PC-3 (cell line): ENCODE results near the gene KDM7A. TPM values are rescaled to one million over a fixed set of nuclear protein-coding genes. Genes with fewer than 3 reads are reported as not detected.

Experiments
- ATAC-seq: fragments of 200-7000 bp; cut with Tn5 transposase; 2 replicates; pipeline ENCODE4 v1.9.1; 2020; ENCODE audit warnings: mild to moderate bottlenecking, moderate library complexity
- BruUV-seq: library from RNA; stranded (reverse); fragments of 400-500 nt; replicated peaks from 2 replicates; lab custom pipeline; 2021; lab: Mats Ljungman, UMichigan
- CTCF ChIA-PET: fragments of 300-600 bp; sonication (Branson Sonifier 250); formaldehyde crosslinking; loops from one replicate; lab custom pipeline; 2022; ENCODE audit warnings: antibody characterized with exemption; lab: Charles Lee
- POLR2A ChIA-PET: fragments of 300-600 bp; sonication (Branson Sonifier 250); formaldehyde crosslinking; loops from one replicate; lab custom pipeline; 2022; ENCODE audit warnings: antibody characterized with exemption; ENCODE audit not compliant: unreplicated experiment; lab: Charles Lee
- DNase-seq: peaks from one replicate; pipeline ENCODE4 v3.0.0-alpha.2; 2015
- H2AFZ ChIP-seq: fragments of 300-600 bp; sonication (generic); 2 replicates; pipeline ENCODE4 v1.6.0; 2016; ENCODE audit warnings: antibody characterized with exemption, low read length
- H3F3A ChIP-seq: fragments of 300-600 bp; sonication (generic); one replicate; pipeline ENCODE4 v1.6.0; 2017; ENCODE audit warnings: antibody characterized with exemption, low read length, control low read depth, mild to moderate bottlenecking; ENCODE audit not compliant: unreplicated experiment
- H3K27ac ChIP-seq: fragments of 300-600 bp; sonication (generic); 2 replicates; pipeline ENCODE4 v1.5.1; 2016; ENCODE audit warnings: mild to moderate bottlenecking, low read length
- H3K27me3 ChIP-seq: fragments of 300-600 bp; sonication (generic); 2 replicates; pipeline ENCODE4 v1.6.1; 2016; ENCODE audit warnings: low read length, mixed read lengths
- H3K36me3 ChIP-seq: fragments of 300-600 bp; sonication (generic); 2 replicates; pipeline ENCODE4 v1.6.1; 2016; ENCODE audit warnings: low read depth, mixed run types, low read length, mixed read lengths
- H3K4me1 ChIP-seq: fragments of 300-600 bp; sonication (generic); 2 replicates; pipeline ENCODE4 v1.5.1; 2016; ENCODE audit warnings: low read length; ENCODE audit not compliant: insufficient read depth
- H3K4me2 ChIP-seq: fragments of 300-600 bp; sonication (generic); 2 replicates; pipeline ENCODE4 v1.6.0; 2016; ENCODE audit warnings: low read length
- H3K4me3 ChIP-seq: fragments of 300-600 bp; sonication (generic); 2 replicates; pipeline ENCODE4 v1.5.1; 2016; ENCODE audit warnings: mild to moderate bottlenecking, low read length, mixed read lengths
- H3K79me2 ChIP-seq: fragments of 300-600 bp; sonication (generic); 2 replicates; pipeline ENCODE4 v1.6.1; 2017; ENCODE audit warnings: low read length, mixed read lengths
- H3K9ac ChIP-seq: fragments of 300-600 bp; sonication (generic); 2 replicates; pipeline ENCODE4 v1.6.0; 2016; ENCODE audit warnings: mild to moderate bottlenecking, low read length
- H3K9me2 ChIP-seq: fragments of 300-600 bp; sonication (generic); replicated peaks from 2 replicates; pipeline ENCODE4 v1.6.1; 2016; ENCODE audit warnings: mixed run types, low read length, mixed read lengths
- H3K9me3 ChIP-seq: fragments of 300-600 bp; sonication (generic); 2 replicates; pipeline ENCODE4 v1.6.1; 2016; ENCODE audit warnings: low read length, mixed read lengths
- H4K20me1 ChIP-seq: fragments of 300-600 bp; sonication (generic); 2 replicates; pipeline ENCODE4 v1.6.1; 2016; ENCODE audit warnings: low read length, mixed read lengths
- EZH2 ChIP-seq: fragments of 300-600 bp; sonication (generic); IDR thresholded peaks from one replicate; pipeline ENCODE4 v1.6.1; 2017; ENCODE audit warnings: antibody characterized with exemption, mild to moderate bottlenecking, low read length; ENCODE audit not compliant: unreplicated experiment
- EZH2phosphoT487 ChIP-seq: fragments of 300-600 bp; sonication (generic); IDR thresholded peaks from 2 replicates; pipeline ENCODE4 v1.6.1; 2018; ENCODE audit warnings: mild to moderate bottlenecking, antibody characterized with exemption, low read length, borderline replicate concordance
- intact Hi-C: fragments of 100-400 bp; cut with micrococcal nuclease; formaldehyde crosslinking; loops from 2 replicates; pipeline ENCODE4 v1.9.0; 2023
- total RNA-seq: library from RNA; depleted of rRNA; stranded (reverse); fragments of >200 nt; gene quantifications from 2 replicates; pipeline ENCODE4 v1.2.3, GENCODE V29; 2014
- TF ChIP-seq, protein P1 (sequence below): fragments of 300-600 bp; sonication (generic); conservative IDR thresholded peaks from 2 replicates; pipeline ENCODE4 v1.5.1; 2017; ENCODE audit warnings: antibody characterized with exemption, low read depth, mild to moderate bottlenecking, low read length

Gene KDM7A
- total RNA-seq, 1 experiment from 2014 or later: 2.8 TPM

DNA sequence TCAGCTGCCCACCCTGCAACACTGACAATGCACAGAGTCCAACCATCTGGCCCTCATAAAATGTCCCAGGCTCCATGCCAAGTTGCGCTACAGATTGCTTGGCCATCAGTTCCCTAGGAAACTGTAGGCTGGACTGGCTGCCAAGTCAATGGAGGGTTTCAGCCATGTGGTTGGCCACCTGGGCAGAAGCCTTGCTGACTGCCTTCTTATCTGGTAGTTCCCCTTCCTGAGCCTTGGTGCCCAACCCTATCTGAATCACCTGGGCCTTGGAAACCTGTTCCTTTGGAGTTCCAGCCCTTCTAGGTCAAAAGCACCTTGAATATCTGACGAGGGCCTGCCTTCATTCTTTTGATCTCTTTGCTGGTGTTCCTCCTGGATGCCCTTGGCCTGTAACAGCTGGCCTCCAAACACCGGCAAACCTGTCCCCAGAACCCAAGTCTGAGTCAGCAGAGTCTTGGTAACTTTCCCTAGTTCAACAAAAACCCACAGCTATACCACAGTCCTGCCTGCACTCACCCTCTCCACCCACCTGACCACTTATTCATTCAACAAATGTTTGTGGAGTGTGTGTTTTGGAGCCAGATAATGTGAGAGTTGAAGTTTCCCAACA lies 37.4 kb upstream of the KDM7A start:
- ChIA-PET CTCF (no interaction called here), POLR2A (no interaction called here)
- DNase-seq: peak; percentile 67
- no peak overlapping the region; the same call in 1 of the 2 replicates for H3K4me2 ChIP-seq
- H3K36me3 ChIP-seq: no peaks in the 10 kb centered on the region
- BruUV-seq: no TSS peak
- H3F3A ChIP-seq: no peaks in the 10 kb centered on the region
- H3K79me2 ChIP-seq: no peaks in the 10 kb centered on the region
- intact Hi-C loops: no loop called here
- peak overlapping the region; percentile 72 for H3K27ac ChIP-seq
- 0 out of 2 replicates have a peak overlapping the region, but pooled peaks have one; percentile 36 for H2AFZ ChIP-seq
- no peak; the same call in 1 of the 2 replicates for ATAC-seq
- no peaks in the 10 kb centered on the region for H3K9me2 ChIP-seq
- no peaks in the 10 kb centered on the region for H4K20me1 ChIP-seq
- no peaks in the 10 kb centered on the region for H3K9me3 ChIP-seq
- H3K4me3 ChIP-seq: no peak overlapping the region
- H3K27me3 ChIP-seq: no peaks in the 10 kb centered on the region
- no peak overlapping the region; the same call in 1 of the 2 replicates for H3K9ac ChIP-seq
- no peak for TF ChIP-seq EZH2phosphoT487
- TF ChIP-seq EZH2: no peak
- H3K4me1 ChIP-seq: peaks cover 26% of the 10 kb centered on the region

DNA sequence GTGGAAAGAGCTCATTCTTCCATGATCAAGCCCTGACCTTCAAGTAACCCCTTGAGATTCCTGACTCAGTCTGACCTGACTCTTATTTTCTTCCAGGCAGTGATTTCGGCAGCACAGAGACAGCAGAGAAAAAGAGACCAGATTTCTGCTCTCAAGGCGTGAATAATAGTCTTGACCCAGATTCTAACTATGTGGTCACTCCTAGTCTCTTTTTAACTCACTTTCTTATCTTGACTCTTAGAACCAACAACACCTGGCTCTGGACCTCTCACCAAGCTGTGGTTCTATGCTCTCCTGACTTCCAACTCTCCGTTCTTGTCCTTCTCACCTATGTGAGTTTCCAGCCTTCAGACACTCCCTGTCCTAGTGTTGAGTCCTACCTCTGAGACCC lies 36.9 kb upstream of the KDM7A start:
- H4K20me1 ChIP-seq: no peaks in the 10 kb centered on the region
- no peaks in the 10 kb centered on the region for H3K9me3 ChIP-seq
- no peak overlapping the region; the same call in 1 of the 2 replicates for H3K9ac ChIP-seq
- ChIA-PET CTCF (no interaction called here), POLR2A (no interaction called here)
- no peak overlapping the region for H3K4me2 ChIP-seq
- DNase-seq: no peak
- intact Hi-C loops: no loop called here
- TF ChIP-seq EZH2phosphoT487: no peak
- TF ChIP-seq, protein P1, sequence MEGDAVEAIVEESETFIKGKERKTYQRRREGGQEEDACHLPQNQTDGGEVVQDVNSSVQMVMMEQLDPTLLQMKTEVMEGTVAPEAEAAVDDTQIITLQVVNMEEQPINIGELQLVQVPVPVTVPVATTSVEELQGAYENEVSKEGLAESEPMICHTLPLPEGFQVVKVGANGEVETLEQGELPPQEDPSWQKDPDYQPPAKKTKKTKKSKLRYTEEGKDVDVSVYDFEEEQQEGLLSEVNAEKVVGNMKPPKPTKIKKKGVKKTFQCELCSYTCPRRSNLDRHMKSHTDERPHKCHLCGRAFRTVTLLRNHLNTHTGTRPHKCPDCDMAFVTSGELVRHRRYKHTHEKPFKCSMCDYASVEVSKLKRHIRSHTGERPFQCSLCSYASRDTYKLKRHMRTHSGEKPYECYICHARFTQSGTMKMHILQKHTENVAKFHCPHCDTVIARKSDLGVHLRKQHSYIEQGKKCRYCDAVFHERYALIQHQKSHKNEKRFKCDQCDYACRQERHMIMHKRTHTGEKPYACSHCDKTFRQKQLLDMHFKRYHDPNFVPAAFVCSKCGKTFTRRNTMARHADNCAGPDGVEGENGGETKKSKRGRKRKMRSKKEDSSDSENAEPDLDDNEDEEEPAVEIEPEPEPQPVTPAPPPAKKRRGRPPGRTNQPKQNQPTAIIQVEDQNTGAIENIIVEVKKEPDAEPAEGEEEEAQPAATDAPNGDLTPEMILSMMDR: no peak
- no peak for TF ChIP-seq EZH2
- H3K9me2 ChIP-seq: no peaks in the 10 kb centered on the region
- no peak overlapping the region for H3K4me3 ChIP-seq
- no peaks in the 10 kb centered on the region for H3F3A ChIP-seq
- H3K27ac ChIP-seq: peak overlapping the region; percentile 72
- H3K4me1 ChIP-seq: peaks cover 26% of the 10 kb centered on the region
- BruUV-seq: no TSS peak
- no peak overlapping the region for H2AFZ ChIP-seq
- no peak for ATAC-seq
- no peaks in the 10 kb centered on the region for H3K27me3 ChIP-seq
- H3K79me2 ChIP-seq: no peaks in the 10 kb centered on the region
- no peaks in the 10 kb centered on the region for H3K36me3 ChIP-seq

DNA sequence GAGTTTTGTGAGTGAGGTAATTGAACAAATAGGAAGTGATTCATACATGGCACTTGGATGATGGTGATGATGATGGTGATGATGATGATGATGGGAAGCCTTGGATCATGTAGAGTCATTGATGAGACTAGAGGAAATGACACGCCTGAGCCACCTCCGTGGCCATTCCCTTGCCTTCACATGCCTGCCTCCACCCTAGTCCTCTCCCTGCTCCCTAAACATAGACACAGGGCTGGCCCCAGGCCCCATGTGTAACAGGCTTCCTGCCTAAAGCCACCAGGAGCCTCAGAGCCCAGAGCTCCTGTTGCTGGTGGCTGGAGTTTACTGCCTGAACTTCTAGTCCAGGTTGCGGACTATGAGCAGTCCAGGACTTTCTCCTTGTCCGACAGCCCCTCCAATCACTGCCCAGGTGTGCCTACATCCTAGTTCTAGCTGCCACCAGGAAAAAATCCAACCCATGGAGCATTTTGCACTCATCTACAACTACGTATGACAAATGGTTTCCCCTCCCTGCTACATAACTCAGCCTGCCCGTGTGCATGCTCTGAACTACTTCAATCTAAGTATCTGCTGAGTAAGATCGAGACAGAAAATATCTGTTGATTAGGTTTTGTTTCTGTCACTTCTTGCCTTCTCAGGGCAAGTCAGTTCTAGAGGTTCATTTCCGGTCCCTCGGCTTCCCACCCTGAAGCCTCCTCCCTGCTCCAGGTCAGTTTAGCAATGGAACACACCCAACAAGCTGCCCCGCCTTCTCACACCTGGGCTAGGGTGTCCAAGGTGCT lies 35.5 kb upstream of the KDM7A start:
- H3K4me3 ChIP-seq: no peak overlapping the region
- H3K79me2 ChIP-seq: no peaks in the 10 kb centered on the region
- no peaks in the 10 kb centered on the region for H3K9me2 ChIP-seq
- no peaks in the 10 kb centered on the region for H3K36me3 ChIP-seq
- BruUV-seq: no TSS peak
- ATAC-seq (peak; percentile 42), DNase-seq (peak; percentile 46)
- H3K9ac ChIP-seq: peak overlapping the region; percentile 15; the same call in 1 of the 2 replicates
- H3F3A ChIP-seq: no peaks in the 10 kb centered on the region
- ChIA-PET POLR2A (no interaction called here), CTCF (no interaction called here)
- TF ChIP-seq EZH2 (no peak), EZH2phosphoT487 (no peak)
- TF ChIP-seq, protein P1: no peak
- intact Hi-C loops: no loop called here
- H2AFZ ChIP-seq: no peak overlapping the region
- no peaks in the 10 kb centered on the region for H3K9me3 ChIP-seq
- peaks cover 26% of the 10 kb centered on the region for H3K4me1 ChIP-seq
- no peaks in the 10 kb centered on the region; the same call in 1 of the 2 replicates for H3K27me3 ChIP-seq
- H3K27ac ChIP-seq: peak overlapping the region; percentile 49
- H4K20me1 ChIP-seq: no peaks in the 10 kb centered on the region
- H3K4me2 ChIP-seq: no peak overlapping the region
